ENCODE data around the gene KRTAP5-7.

DNA sequence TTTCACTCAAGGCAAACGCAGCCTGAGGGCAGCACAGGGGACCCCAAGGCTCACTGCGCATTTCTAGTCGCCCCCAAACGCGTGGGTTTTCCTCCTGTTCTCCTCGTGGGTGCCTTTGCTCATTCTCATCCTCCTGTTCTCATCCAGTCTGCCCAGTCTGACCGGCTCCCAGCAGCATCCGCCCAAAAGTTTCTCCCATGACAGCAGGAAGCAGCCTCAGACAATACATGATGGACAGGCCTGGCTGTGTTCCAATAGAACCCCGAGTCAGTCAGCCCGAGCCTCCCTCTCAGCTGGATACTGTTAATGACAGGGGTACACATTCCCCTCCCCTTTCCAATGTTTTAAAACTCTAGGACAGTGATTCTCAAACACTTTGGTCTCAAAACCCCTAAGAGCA is 22.5 kb upstream of the KRTAP5-7 start:
- no peak for TF ChIP-seq POLR2A (IDR thresholded peaks at IDR 0.05; ENCODE audit: low read length)
- TF ChIP-seq GATA1 (IDR thresholded peaks at IDR 0.05; ENCODE audit: low read depth, low read length), result no peak
